Activated naive CD8-positive, alpha-beta T cell treated with anti-CD3 and anti-CD28 coated beads, Interleukin-2, amount 10 ng/mL, durations not matched to agents 7 days and 5 days (primary cell): Measurements from ENCODE around the gene FSTL3. TPM values are rescaled to one million over a fixed set of nuclear protein-coding genes. Genes with fewer than 3 reads are reported as not detected.

Experiments
- ATAC-seq: fragments of 150-1000 bp; cut with Tn5 transposase; one replicate; pipeline ENCODE4 v1.10.0; 2021; ENCODE audit warnings: low read depth, moderate library complexity
- POLR2A ChIA-PET: fragments of 350-600 bp; sonication (Branson Sonifier 250); formaldehyde crosslinking; loops from one replicate; lab custom pipeline; 2021; ENCODE audit warnings: antibody characterized with exemption; lab: Charles Lee
- DNase-seq: peaks from one replicate; pipeline ENCODE4 v3.0.0; 2021
- H3K27ac Mint-ChIP-seq: one replicate; pipeline ENCODE4 v1.8.0; 2022; ENCODE audit warnings: mild to moderate bottlenecking, mixed read lengths
- H3K27me3 Mint-ChIP-seq: one replicate; pipeline ENCODE4 v1.8.0; 2022; ENCODE audit warnings: mild to moderate bottlenecking, moderate library complexity, mixed read lengths
- H3K36me3 Mint-ChIP-seq: one replicate; pipeline ENCODE4 v1.8.0; 2021; ENCODE audit warnings: mild to moderate bottlenecking, mixed read lengths
- H3K4me1 Mint-ChIP-seq: one replicate; pipeline ENCODE4 v1.8.0; 2021; ENCODE audit warnings: mixed read lengths
- H3K4me3 Mint-ChIP-seq: one replicate; pipeline ENCODE4 v1.8.0; 2022; ENCODE audit warnings: mild to moderate bottlenecking, moderate library complexity, mixed read lengths
- H3K9me3 Mint-ChIP-seq: one replicate; pipeline ENCODE4 v1.8.0; 2021; ENCODE audit warnings: mixed read lengths
- total RNA-seq, 2 experiments: library from RNA; stranded (reverse); gene quantifications; one replicate each; pipeline ENCODE4 v1.2.3, GENCODE V29; 2021

The FSTL3 gene
- total RNA-seq, 2 experiments from 2014 or later, result 2.6 to 2.9 TPM

- Mint-ChIP-seq H3K36me3 (no peaks in the 10 kb centered on the region), H3K4me1 (no peaks in the 10 kb centered on the region), H3K9me3 (no peaks in the 10 kb centered on the region), H3K4me3 (no peak overlapping the region), H3K27me3 (peaks cover 22% of the 10 kb centered on the region), H3K27ac (no peak overlapping the region)
- no peak for DNase-seq
- POLR2A ChIA-PET, result interaction anchor here (1.1 to 1.3 kb wide), 2 partner anchors 15 to 594 kb away, joined by 3 to 5 read pairs; no protein-coding TSS in a partner anchor
- ATAC-seq, result no peak
Observed at GRCh38 chr19:676007-676338, 219 bp upstream of the FSTL3 start.

GRCh38 chr19:677201-677600 lies 1.0 kb downstream of the FSTL3 start:
- Mint-ChIP-seq H3K36me3 (no peaks in the 10 kb centered on the region), H3K27ac (no peak overlapping the region), H3K4me1 (no peaks in the 10 kb centered on the region), H3K4me3 (no peak overlapping the region), H3K9me3 (no peaks in the 10 kb centered on the region), H3K27me3 (peaks cover 22% of the 10 kb centered on the region)
- POLR2A ChIA-PET, result interaction anchor here (1.1 to 2.0 kb wide), 2 partner anchors 14 to 16 kb away, joined by 5 to 7 read pairs; partner anchors contain the start of gene RNF126
- ATAC-seq (no peak), DNase-seq (no peak)

- ATAC-seq, result no peak
- H3K4me3 Mint-ChIP-seq, result no peak overlapping the region
- no peak for DNase-seq
- no peaks in the 10 kb centered on the region for H3K36me3 Mint-ChIP-seq
- H3K27ac Mint-ChIP-seq, result no peak overlapping the region
- no peaks in the 10 kb centered on the region for H3K9me3 Mint-ChIP-seq
- peaks cover 22% of the 10 kb centered on the region for H3K27me3 Mint-ChIP-seq
- H3K4me1 Mint-ChIP-seq, result no peaks in the 10 kb centered on the region
- POLR2A ChIA-PET, result interaction anchor here (2.0 kb wide), 1 partner anchor 15 kb away, joined by 7 read pairs; the partner anchor contains the start of gene RNF126
Observed at GRCh38 chr19:677601-678436, 1.6 kb downstream of the FSTL3 start.

- DNase-seq (no peak), ATAC-seq (no peak)
- no peaks in the 10 kb centered on the region for H3K36me3 Mint-ChIP-seq
- H3K4me3 Mint-ChIP-seq, result peak overlapping the region; percentile 75
- no peaks in the 10 kb centered on the region for H3K4me1 Mint-ChIP-seq
- H3K27me3 Mint-ChIP-seq, result peaks cover 17% of the 10 kb centered on the region
- POLR2A ChIA-PET, result interaction anchor here (0.5 to 2.4 kb wide), 3 partner anchors 16 to 173 kb away, joined by 3 to 21 read pairs (median 3); partner anchors contain the start of gene RNF126
- H3K9me3 Mint-ChIP-seq, result no peaks in the 10 kb centered on the region
- peak overlapping the region; percentile 30 for H3K27ac Mint-ChIP-seq
Observed at GRCh38 chr19:678791-679388, 2.7 kb downstream of the FSTL3 start.

- Mint-ChIP-seq H3K9me3 (no peaks in the 10 kb centered on the region), H3K27ac (peak overlapping the region; percentile 30)
Observed at GRCh38 chr19:679418-680286, 3.5 kb downstream of the FSTL3 start.

DNA sequence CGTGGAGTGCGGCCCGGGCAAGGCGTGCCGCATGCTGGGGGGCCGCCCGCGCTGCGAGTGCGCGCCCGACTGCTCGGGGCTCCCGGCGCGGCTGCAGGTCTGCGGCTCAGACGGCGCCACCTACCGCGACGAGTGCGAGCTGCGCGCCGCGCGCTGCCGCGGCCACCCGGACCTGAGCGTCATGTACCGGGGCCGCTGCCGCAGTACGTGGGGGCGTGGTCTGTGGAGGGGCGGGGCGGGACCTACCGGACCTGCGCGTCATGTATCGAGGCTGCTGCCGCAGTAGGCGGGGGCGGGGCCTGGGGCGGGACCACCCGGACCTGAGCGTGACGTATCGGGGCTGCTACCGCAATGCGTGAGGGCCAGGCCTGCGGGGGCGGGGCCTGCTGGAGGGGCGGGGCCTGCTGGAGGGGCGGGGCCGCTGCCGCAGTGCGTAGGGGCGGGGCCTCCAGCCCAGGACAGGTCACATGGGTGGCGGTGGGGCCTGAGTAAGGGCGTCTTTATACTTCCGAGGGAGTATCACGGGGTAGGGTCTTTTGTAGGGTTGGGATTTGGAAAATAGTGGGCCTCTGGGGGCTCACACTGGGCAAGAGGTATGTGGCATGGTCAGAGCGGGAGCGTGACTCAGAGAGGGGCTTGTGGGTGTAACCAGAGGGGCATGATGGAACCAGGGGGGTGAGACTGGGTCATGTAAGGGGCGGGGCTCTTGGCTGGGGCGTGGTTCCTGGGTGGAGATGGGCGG lies 4.3 kb downstream of the FSTL3 start:
- DNase-seq (peak; percentile 98), ATAC-seq (peak; percentile 78)
- peak overlapping the region; percentile 92 for H3K4me3 Mint-ChIP-seq
- H3K9me3 Mint-ChIP-seq, result no peaks in the 10 kb centered on the region
- H3K36me3 Mint-ChIP-seq, result no peaks in the 10 kb centered on the region
- H3K4me1 Mint-ChIP-seq, result no peaks in the 10 kb centered on the region
- H3K27me3 Mint-ChIP-seq, result peaks cover 11% of the 10 kb centered on the region
- peak overlapping the region; percentile 95 for H3K27ac Mint-ChIP-seq
- POLR2A ChIA-PET, result interaction anchor here (0.9 to 2.4 kb wide), 5 partner anchors 17 to 228 kb away, joined by 3 to 21 read pairs (median 3); partner anchors contain the start of gene RNF126

More at GRCh38 chr19:679418-680286, 3.5 kb downstream of the FSTL3 start:
- peaks cover 16% of the 10 kb centered on the region for H3K27me3 Mint-ChIP-seq
- ATAC-seq (peak; percentile 1), DNase-seq (peak; percentile 63)
- POLR2A ChIA-PET, result interaction anchor here (0.5 to 2.4 kb wide), 5 partner anchors 16 to 173 kb away, joined by 3 to 21 read pairs (median 3); partner anchors contain the start of gene RNF126
- peak overlapping the region; percentile 75 for H3K4me3 Mint-ChIP-seq
- H3K36me3 Mint-ChIP-seq, result no peaks in the 10 kb centered on the region
- no peaks in the 10 kb centered on the region for H3K4me1 Mint-ChIP-seq

DNA sequence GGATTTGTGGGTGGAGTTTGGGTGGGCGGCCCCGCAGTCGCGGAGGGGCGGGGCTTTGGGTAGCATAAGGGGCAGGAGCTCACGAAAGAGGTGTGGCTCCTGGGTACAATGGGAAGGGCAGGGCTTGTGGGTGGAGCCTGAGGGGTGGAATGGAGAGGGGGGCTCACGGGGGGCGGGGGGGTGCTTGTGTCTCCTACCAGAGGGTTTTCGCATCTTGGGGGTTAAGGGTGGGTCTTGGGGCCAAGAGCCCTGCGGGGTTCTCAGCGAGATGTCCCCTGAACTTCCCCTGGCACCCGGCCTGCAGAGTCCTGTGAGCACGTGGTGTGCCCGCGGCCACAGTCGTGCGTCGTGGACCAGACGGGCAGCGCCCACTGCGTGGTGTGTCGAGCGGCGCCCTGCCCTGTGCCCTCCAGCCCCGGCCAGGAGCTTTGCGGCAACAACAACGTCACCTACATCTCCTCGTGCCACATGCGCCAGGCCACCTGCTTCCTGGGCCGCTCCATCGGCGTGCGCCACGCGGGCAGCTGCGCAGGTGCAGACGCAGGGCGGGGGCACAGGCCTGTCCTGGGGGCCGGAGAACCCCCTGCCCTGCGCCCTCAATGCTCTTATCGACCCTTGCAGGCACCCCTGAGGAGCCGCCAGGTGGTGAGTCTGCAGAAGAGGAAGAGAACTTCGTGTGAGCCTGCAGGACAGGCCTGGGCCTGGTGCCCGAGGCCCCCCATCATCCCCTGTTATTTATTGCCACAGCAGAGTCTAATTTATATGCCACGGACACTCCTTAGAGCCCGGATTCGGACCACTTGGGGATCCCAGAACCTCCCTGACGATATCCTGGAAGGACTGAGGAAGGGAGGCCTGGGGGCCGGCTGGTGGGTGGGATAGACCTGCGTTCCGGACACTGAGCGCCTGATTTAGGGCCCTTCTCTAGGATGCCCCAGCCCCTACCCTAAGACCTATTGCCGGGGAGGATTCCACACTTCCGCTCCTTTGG lies 5.1 kb downstream of the FSTL3 start:
- ATAC-seq, result no peak
- POLR2A ChIA-PET, result interaction anchor here (0.5 to 2.4 kb wide), 5 partner anchors 18 to 227 kb away, joined by 3 to 21 read pairs (median 4); partner anchors contain the start of gene RNF126

GRCh38 chr19:682678-683320 lies 6.6 kb downstream of the FSTL3 start:
- Mint-ChIP-seq H3K9me3 (no peaks in the 10 kb centered on the region), H3K27me3 (peaks cover 5% of the 10 kb centered on the region), H3K36me3 (no peaks in the 10 kb centered on the region), H3K27ac (no peak overlapping the region), H3K4me1 (no peaks in the 10 kb centered on the region), H3K4me3 (no peak overlapping the region)
- ATAC-seq (no peak), DNase-seq (no peak)
- POLR2A ChIA-PET, result no interaction called here

More for the DNA sequence above, 5.1 kb downstream of the FSTL3 start:
- Mint-ChIP-seq H3K36me3 (no peaks in the 10 kb centered on the region), H3K27ac (peak overlapping the region; percentile 95), H3K4me1 (no peaks in the 10 kb centered on the region), H3K9me3 (no peaks in the 10 kb centered on the region), H3K27me3 (peaks cover 5% of the 10 kb centered on the region), H3K4me3 (peak overlapping the region; percentile 92)
- DNase-seq, result peak; percentile 60

DNA sequence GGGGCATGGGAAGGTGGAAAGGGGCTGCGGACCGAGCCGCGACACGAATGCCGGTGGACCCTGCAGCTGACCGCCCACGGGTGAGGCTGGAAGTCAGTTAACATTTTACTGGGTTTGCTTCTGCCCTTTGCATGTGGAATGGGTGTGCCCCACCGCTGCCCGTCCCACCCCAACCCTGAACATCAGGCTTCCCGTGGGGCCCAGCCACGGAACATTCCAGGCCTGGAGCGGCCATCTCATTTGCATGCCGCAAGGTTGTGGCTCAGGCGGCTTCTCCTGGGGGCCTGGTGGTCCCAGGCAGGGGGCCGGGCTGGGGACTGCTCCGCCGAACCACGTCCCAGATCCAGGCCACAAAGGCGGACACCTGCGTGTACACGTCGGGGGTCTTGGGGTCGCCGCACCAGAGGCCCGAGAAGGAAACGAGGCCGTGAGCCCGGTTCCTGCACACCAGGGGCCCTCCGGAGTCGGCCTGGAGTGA lies 9.3 kb downstream of the FSTL3 start:
- Mint-ChIP-seq H3K27me3 (peaks cover 3% of the 10 kb centered on the region), H3K9me3 (no peaks in the 10 kb centered on the region), H3K4me1 (no peaks in the 10 kb centered on the region), H3K27ac (no peak overlapping the region), H3K4me3 (no peak overlapping the region), H3K36me3 (no peaks in the 10 kb centered on the region)
- DNase-seq, result no peak
- POLR2A ChIA-PET, result no interaction called here
- ATAC-seq, result no peak

GRCh38 chr19:686589-687297 lies 10.6 kb downstream of the FSTL3 start:
- Mint-ChIP-seq H3K4me1 (no peaks in the 10 kb centered on the region), H3K9me3 (no peaks in the 10 kb centered on the region), H3K27ac (no peak overlapping the region), H3K27me3 (peaks cover 3% of the 10 kb centered on the region), H3K36me3 (no peaks in the 10 kb centered on the region), H3K4me3 (no peak overlapping the region)
- POLR2A ChIA-PET, result no interaction called here
- ATAC-seq, result no peak
- no peak for DNase-seq
